Memory B cell (primary cell): ENCODE results near the gene TGOLN2.

Experiments
- ATAC-seq: fragments of 150-1000 bp; cut with Tn5 transposase; 2 replicates; pipeline ENCODE4 v1.10.0; 2021; ENCODE audit warnings: low read depth, mild to moderate bottlenecking, moderate library complexity
- DNase-seq, 2 donors: peaks; one replicate each; pipeline ENCODE4 v3.0.0; 2022; ENCODE audit warnings: low spot score in 2 of 2
- H3K27ac Mint-ChIP-seq: one replicate; pipeline ENCODE4 v1.8.0; 2022; ENCODE audit warnings: mild to moderate bottlenecking, moderate library complexity, mixed read lengths
- H3K27me3 Mint-ChIP-seq: one replicate; pipeline ENCODE4 v1.8.0; 2022; ENCODE audit warnings: mixed read lengths
- H3K36me3 Mint-ChIP-seq: one replicate; pipeline ENCODE4 v1.8.0; 2022; ENCODE audit warnings: mild to moderate bottlenecking, mixed read lengths
- H3K4me1 Mint-ChIP-seq: one replicate; pipeline ENCODE4 v1.8.0; 2022; ENCODE audit warnings: mixed read lengths
- H3K4me3 Mint-ChIP-seq: one replicate; pipeline ENCODE4 v1.8.0; 2022; ENCODE audit warnings: mild to moderate bottlenecking, moderate library complexity, mixed read lengths
- H3K9me3 Mint-ChIP-seq: one replicate; pipeline ENCODE4 v1.8.0; 2022; ENCODE audit warnings: mixed read lengths

Gene TGOLN2

GRCh38 chr2:85276571-85277118 lies 51.1 kb downstream of the TGOLN2 start:
- Mint-ChIP-seq H3K4me1 (no peaks in the 10 kb centered on the region), H3K4me3 (no peak overlapping the region), H3K27ac (no peak overlapping the region), H3K27me3 (peaks cover 18% of the 10 kb centered on the region), H3K9me3 (no peaks in the 10 kb centered on the region), H3K36me3 (no peaks in the 10 kb centered on the region)
- ATAC-seq (no peak), DNase-seq (no peak)

- Mint-ChIP-seq H3K27ac (no peak overlapping the region), H3K4me1 (no peaks in the 10 kb centered on the region), H3K27me3 (peaks cover 21% of the 10 kb centered on the region), H3K9me3 (no peaks in the 10 kb centered on the region), H3K36me3 (no peaks in the 10 kb centered on the region), H3K4me3 (no peak overlapping the region)
- DNase-seq (no peak), ATAC-seq (no peak)
Observed at GRCh38 chr2:85275984-85276540, 51.7 kb downstream of the TGOLN2 start.

GRCh38 chr2:85273738-85274731 lies 53.8 kb downstream of the TGOLN2 start:
- ATAC-seq (no peak), DNase-seq (no peak)
- Mint-ChIP-seq H3K27me3 (peaks cover 23% of the 10 kb centered on the region), H3K36me3 (no peaks in the 10 kb centered on the region), H3K4me3 (no peak overlapping the region), H3K9me3 (no peaks in the 10 kb centered on the region), H3K4me1 (no peaks in the 10 kb centered on the region), H3K27ac (no peak overlapping the region)

- H3K36me3 Mint-ChIP-seq = no peaks in the 10 kb centered on the region
- ATAC-seq = no peak
- H3K27ac Mint-ChIP-seq = no peak overlapping the region
- H3K4me1 Mint-ChIP-seq = no peaks in the 10 kb centered on the region
- no peak overlapping the region for H3K4me3 Mint-ChIP-seq
- peaks cover 25% of the 10 kb centered on the region for H3K27me3 Mint-ChIP-seq
- DNase-seq = no peak
- H3K9me3 Mint-ChIP-seq = no peaks in the 10 kb centered on the region
Observed at GRCh38 chr2:85272357-85272756, 55.4 kb downstream of the TGOLN2 start.

- peaks cover 24% of the 10 kb centered on the region for H3K27me3 Mint-ChIP-seq
- no peak overlapping the region for H3K4me3 Mint-ChIP-seq
- no peaks in the 10 kb centered on the region for H3K9me3 Mint-ChIP-seq
- no peak for DNase-seq
- no peak for ATAC-seq
- H3K36me3 Mint-ChIP-seq = no peaks in the 10 kb centered on the region
- H3K4me1 Mint-ChIP-seq = no peaks in the 10 kb centered on the region
- no peak overlapping the region for H3K27ac Mint-ChIP-seq
Observed at GRCh38 chr2:85269959-85270358, 57.8 kb downstream of the TGOLN2 start.
